Posterior vena cava (tissue), 2 donors: ENCODE measurements around the gene RANBP3L. TPM values are rescaled to one million over a fixed set of nuclear protein-coding genes. Genes with fewer than 3 reads are reported as not detected.
"Not testable (repeated sequence)": the region's sequence is repeated elsewhere in the genome, so short reads cannot be mapped to it uniquely, and the experiment has no call there.

Experiments
- DNase-seq: peaks from one replicate; pipeline ENCODE4 v3.0.0-alpha.2; 2020; ENCODE audit warnings: low spot score
- intact Hi-C, 2 donors: fragments of 100-400 bp; cut with DNase I; formaldehyde crosslinking; loops; one replicate each; pipeline versions ENCODE4 v1.14.1 to v1.14.2; 2022 to 2023
- total RNA-seq, 2 donors: library from RNA; stranded (reverse); fragmentation: NEBNext Ultra II Directional; extraction: Animal tissue kit (Norgen Biotek cat#: 25700); gene quantifications; one replicate each; pipeline ENCODE4 v1.2.1, GENCODE V29; 2021
- donor health status: DM: yes; HTN: yes; CAD: no.
- donor health status: DM: yes; HTN: yes; CAD: no.

The RANBP3L gene
- total RNA-seq, 2 donors from 2014 or later = 0.76 to 2.2 TPM

DNA sequence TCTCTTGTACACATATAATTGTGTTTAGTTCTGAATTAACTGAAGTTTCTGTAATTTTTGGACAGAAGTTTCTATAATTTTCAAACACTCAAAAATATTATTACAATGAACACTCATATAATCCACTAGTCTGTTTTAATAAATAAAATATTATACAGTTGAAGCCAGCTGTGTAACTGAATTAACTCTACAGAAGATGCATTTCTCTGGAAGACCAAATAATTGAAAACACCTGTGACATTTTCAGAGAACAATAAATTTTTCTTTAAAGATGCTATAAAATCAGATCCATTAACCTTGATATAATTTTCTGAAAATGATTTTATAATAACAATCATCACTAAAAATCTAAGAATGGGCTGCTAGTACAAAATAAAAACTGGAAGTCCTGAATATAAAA, 74.7 kb downstream of the RANBP3L start:
- DNase-seq = no peak
- intact Hi-C loops = no loop called here

- intact Hi-C loops = no loop called here
- no peak for DNase-seq
These were observed 79.1 kb downstream of the RANBP3L start for GRCh38 chr5:36222620-36223019.

- intact Hi-C loops = no loop called here
- DNase-seq = no peak
These were observed 83.7 kb downstream of the RANBP3L start for GRCh38 chr5:36217988-36218387.

DNA sequence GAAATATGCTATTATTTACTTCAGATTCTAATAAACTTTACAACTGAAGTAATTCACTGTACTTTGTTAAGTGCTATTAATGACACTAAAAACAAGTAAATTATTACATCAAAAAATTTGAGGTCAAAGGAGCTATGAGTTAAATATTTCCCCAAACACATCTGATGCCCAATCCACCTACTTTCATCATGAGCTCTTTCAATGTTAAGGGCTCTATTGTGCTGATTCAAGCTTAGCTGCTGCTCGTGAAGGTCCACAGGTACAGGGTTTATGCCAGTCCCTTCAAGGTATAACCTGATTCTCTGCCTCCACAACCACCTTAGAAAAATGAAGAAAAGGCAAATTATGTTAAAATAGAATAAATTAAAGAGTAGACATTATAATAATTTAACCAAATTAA, 84.1 kb downstream of the RANBP3L start:
- DNase-seq = no peak
- intact Hi-C loops = no loop called here

DNA sequence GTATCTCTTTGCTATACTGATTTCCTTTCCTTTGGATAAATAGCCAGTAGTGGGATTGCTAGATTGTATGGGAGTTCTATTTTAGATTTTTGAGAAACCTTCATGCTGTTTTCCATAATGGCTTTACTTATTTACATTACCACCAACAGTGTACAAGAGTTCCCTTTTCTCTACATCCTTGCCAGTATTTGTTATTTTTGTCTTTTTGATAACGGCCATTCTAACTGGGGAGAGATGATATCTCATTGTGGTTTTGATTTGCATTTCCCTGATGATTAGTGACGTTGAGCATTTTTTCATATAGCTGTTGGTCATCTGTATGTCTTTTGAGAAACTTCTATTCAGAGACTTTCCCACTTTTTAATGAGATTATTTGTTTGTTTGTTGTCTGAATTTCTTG, 85.8 kb downstream of the RANBP3L start:
- intact Hi-C loops = no loop called here
- DNase-seq = no peak

DNA sequence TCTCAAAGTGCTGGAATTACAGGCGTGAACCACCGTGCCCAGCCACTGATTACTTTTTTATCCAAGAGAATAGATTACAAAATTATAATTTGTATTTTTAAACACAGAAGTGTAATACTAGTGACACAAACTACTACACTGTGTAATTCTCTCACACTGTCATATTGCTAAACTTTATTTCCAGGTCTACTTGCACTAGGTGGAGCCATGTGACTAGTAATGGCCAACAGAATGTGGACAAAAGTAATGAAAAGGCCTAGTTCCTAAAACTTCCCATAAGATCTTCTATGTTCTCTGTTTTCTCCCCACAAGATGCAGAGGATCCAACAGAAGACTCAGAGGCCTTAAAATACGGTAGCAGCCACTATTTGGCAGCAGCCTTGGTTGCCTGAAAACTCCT, 87.3 kb downstream of the RANBP3L start:
- DNase-seq = no peak
- intact Hi-C loops = no loop called here

DNA sequence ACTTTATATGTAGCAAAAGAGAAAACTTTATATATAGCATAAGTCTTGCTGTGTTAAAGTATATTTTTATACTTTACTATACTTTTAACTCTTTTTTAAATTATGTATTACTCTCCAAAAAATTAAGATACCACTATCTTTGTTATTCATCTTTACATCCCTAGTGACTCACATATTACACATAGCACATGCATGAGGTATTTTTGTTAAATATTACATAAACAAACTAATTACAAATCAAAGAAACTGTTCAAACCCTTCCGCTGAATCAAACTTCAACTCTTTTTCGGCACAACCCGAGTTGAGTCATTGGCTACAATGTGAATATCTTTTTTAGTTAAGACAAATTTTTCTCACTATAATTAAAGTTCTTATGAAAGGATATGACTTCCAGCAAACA, 92.0 kb downstream of the RANBP3L start:
- intact Hi-C loops = no loop called here
- DNase-seq = no peak

DNA sequence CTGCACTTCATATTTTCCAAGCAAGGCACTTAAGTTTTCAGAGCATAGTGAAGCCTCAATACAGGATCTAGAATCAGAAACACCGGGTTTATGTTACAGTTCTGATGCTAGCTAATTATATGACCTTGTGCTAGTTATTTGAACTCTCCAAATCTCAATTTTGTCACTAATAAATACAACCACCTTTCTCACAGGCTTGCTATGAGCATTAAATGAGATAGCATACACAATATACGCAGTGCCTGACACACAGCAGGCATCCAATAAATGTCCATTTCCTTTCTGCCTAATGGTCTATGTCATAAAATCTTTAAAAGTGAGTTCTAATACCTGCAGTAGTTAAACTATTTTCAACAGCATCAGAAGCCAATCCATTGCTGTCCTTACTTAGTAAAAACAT, 92.9 kb downstream of the RANBP3L start:
- intact Hi-C loops = no loop called here
- DNase-seq = no peak

DNA sequence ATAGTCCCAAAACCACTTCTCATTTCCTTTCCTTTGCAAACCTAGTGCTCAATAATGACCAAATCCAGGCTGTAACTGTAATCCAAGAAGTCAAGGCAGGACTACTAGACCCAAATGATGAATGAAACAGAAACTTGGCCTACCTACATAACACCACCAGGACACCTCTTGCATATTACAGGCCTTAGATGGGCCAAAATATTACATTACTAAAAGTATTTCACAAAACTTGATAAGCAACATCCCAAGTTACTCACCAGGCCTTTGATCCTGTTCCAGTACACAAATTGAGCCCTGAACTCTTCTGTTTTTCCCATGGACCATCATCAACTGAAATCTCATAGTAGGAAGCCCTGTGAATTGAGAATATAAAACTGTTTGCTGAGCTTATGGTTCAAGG, 94.8 kb downstream of the RANBP3L start:
- no peak for DNase-seq
- intact Hi-C loops = no loop called here

GRCh38 chr5:36205329-36205728, 96.4 kb downstream of the RANBP3L start:
- intact Hi-C loops = no loop called here
- DNase-seq = no peak

GRCh38 chr5:36202521-36202961, 99.2 kb downstream of the RANBP3L start:
- intact Hi-C loops = no loop called here
- no peak for DNase-seq

- intact Hi-C loops = no loop called here
- DNase-seq = no peak
These were observed 101.2 kb downstream of the RANBP3L start for GRCh38 chr5:36200513-36200912.

- intact Hi-C loops = no loop called here
- no peak for DNase-seq
These were observed 102.1 kb downstream of the RANBP3L start for GRCh38 chr5:36199620-36200019.

GRCh38 chr5:36198783-36199182, 102.9 kb downstream of the RANBP3L start:
- intact Hi-C loops, DNase-seq: not testable (repeated sequence)

Other genes with a start within 250 kb of the RANBP3L start
- gene UGT3A2, start 235.0 kb downstream of the RANBP3L start, total RNA-seq = not detected
- gene LMBRD2, start 150.0 kb downstream of the RANBP3L start, total RNA-seq = 10 to 100 TPM; 12.3 to 14.9 TPM
- 10 to 100 TPM in 1 of 2 donors, 1 to 10 TPM in 1; 8.9 to 14.7 TPM for gene SKP2, start 149.8 kb downstream of the RANBP3L start, total RNA-seq
- gene NADK2, start 60.0 kb downstream of the RANBP3L start, total RNA-seq = 10 to 100 TPM; 30.9 to 31.8 TPM